GM21786 (cell line): ENCODE data around the gene BMP3.
"Not testable (repeated sequence)": the region's sequence is repeated elsewhere in the genome, so short reads cannot be mapped to it uniquely, and the experiment has no call there.

Source experiments
- ATAC-seq: cut with Tn5 transposase; IDR thresholded peaks from one replicate; pipeline ENCODE4 v1.9.1; 2021; ENCODE audit not compliant: unreplicated experiment

The BMP3 gene, protein sequence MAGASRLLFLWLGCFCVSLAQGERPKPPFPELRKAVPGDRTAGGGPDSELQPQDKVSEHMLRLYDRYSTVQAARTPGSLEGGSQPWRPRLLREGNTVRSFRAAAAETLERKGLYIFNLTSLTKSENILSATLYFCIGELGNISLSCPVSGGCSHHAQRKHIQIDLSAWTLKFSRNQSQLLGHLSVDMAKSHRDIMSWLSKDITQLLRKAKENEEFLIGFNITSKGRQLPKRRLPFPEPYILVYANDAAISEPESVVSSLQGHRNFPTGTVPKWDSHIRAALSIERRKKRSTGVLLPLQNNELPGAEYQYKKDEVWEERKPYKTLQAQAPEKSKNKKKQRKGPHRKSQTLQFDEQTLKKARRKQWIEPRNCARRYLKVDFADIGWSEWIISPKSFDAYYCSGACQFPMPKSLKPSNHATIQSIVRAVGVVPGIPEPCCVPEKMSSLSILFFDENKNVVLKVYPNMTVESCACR

DNA sequence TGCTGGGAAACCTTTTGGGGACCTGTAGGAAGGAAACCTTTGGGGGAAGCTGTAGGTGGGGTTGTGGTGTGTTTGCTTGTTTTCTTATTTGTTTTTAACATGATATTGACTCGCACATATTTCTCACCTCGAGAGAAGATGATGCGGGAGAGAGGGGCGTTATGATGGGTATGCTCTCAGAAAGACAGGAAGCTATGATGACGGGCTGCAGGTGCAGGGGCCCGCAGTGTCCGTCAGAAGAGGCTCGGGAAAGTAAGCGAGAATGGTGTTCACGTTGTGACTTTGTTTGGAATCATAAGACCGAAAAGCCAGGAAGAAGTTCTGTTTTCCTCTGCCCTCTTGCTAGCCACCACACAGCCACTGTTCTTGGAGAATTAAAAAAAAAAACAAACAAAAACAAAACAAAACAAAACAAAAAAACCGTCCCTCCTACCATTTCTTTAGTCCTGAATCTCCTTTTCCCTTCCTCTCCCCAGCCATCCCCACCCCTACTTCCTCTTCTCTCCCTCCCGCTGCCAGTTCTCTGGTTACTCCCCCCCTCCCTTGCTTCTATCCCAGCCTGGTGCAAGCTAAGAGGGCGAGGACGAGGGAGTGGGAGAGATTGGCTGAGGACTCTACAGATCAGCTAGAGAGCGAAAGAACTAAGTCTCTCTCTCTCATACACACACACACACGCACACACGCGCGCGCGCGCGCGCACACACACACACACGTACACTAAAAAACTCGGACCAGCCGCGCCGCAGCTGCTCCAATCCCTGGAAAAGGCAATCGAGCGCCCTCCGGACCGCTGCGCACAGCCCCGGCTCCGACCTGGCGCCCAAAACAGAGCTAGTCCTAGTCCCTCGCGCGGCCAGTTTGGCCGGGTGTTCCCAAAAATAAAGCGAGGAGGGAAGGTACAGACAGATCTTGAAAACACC is at the start of gene BMP3:
BMP3 (plus strand) TSS at position 648 of the 920 bp plus-strand sequence. CDS start 577 bp downstream, outside the sequence.
- ATAC-seq = no peak

DNA sequence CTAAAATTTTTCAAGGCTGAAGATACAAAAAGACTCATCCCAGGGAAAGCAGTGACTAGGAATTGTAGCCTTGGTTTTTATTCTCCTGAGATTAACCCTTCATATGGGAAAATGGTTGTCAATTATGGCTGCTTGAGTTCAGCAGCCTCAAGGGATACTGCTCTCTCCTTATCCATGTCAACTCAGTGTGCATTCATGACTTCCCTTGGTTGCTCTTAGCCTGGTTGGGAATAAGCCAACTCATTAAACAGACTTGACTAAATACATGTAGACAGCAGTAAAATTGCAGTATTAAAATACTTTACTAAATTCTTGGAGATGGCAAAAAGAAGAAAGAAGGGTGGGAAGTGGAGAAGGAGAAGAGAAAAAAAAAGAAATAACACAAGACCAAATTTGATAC is 44.5 kb upstream of the BMP3 start:
- ATAC-seq = no peak

DNA sequence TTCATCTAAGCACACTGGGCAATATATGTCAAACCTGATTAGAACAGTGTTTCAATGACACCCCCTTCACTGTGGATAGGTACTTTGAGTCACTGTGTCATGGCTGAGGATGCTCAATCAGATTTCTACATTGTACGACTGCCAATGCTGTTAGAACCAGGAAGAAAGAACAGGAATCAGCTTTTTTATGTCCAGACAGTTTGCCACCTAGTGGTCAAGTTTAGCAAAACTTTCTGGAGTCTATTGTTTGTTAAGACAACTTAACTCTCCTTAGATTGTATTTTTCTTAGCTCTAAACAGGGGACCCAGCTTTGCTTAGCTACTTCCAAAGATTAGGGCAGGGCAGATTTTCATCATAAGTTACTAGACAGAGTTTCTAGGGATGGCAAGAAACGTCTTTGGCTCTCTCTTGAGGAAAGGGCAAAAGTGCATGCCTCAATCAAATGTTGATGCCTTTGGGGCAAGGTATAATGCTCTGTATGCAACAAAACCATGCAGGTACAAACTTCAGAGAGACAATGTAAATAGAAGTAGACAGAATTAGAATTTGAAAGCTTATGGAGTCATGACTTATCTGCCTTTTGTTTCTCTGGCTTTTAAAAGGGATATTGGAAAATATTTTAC is 40.5 kb upstream of the BMP3 start:
- ATAC-seq = no peak

DNA sequence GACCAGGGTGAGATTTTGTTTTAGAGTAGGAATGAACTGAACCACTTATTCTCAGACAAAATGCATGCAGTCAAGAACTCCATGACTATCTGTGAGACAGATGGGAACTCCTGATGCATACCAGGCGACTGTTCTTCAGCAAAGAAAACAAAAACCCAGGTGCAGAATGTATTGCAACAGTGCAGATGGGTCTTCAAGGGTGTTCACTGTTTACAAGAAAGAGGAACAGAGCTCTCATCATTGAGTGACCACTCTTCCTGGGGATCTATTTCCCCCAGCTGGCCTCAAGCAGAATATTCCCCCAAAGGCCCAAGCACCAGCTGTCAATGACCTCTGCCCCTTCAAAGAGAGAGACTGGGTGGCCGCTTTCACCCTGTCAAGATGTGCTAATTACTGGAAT is 39.7 kb upstream of the BMP3 start:
- no peak for ATAC-seq

DNA sequence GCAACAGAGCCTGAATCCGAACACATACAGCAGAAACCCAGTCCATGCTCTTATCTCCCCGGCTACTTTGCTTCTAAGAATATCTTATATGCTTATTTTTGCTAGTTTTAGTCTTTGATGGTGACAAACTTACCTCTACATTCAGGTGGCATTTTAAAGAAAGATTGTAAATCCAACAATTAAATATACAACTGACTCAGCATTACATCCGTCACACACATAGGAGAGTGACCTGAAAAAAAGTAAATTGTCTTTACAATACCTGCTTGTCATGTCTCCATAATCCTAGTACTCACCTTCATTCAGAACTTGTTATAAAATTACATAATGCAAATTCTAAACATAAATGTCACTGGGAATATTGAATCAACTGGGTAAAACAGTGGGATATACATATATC is 30.6 kb upstream of the BMP3 start:
- no peak for ATAC-seq

DNA sequence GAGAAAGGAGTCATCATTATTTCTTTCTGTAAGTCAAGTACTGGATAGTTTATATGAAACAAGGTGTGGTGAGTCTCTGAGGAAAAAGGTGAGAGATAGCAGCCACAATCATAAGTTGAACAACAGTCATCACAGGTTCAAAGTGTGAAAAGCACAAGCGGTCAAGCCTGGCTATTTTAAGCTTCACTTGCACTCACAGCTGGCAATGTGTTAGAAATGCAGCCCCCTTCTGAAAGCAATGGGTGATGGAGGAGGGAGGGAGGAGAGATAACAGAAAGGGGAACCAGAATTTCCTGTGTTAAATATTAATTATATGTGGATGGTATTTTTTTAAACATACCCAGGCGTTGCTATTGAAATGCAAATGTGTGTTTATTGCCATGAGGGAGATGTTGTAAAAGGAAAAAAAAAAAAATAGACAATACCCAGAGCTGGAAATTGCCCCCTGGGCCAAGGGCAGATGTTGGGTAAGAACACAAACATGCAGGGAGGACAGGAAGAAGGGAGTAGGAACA is 26.9 kb upstream of the BMP3 start:
- ATAC-seq = peak; percentile 99

DNA sequence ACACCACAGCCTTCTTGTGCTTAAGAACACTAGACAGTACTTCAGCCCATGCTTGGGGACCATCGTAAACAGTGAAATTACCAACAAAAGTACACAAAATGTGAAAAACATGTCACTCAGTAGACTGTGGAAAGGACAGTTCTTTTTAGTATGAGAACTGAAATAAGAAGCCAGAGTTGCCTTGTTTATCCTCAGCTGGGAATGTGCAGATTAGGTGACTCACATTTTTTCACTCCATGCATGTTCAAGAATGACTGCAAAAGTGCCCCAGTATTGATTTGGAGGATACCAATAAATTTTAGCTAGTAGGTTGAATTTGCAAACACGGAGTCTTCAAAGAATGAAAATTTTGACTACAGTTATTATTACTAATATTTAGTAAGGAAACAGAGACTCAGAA is 23.1 kb upstream of the BMP3 start:
- ATAC-seq = no peak

DNA sequence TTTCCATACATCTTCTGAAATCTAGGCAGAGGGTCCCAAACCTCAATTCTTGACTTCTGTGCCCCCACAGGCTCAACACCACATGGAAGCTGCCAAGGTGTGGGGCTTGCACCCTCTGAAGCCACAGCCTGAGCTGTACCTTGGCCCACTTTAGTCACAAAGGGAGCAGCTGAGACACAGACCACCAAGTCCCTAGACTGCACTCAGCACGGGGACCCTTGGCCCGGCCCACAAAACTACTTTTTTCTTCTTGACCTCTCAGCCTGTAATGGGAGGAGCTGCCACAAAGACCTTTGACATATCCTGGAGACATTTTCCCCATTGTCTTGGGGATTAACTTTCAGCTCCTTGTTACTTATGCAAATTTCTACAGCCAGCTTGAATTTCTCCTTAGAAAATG is 13.9 kb upstream of the BMP3 start:
- ATAC-seq = not testable (repeated sequence)

DNA sequence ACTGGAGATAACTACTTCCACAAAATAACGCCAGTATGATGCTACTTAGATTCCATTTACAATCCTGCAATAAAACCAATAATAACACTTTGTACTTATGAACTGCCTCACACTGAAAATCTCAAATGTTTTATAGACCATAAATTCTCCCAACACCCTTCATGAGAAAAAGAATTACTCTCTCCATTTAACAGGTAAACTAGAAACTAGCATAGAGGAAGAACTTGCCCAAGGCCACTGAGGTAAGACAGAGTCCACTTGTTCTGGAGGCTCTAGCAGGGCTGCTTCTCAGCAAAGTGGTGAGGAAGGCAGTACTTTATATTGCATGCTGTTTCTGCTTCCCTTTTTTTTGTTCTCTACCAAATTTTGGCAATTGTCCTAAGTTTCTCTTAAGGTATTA is 11.5 kb upstream of the BMP3 start:
- no peak for ATAC-seq

DNA sequence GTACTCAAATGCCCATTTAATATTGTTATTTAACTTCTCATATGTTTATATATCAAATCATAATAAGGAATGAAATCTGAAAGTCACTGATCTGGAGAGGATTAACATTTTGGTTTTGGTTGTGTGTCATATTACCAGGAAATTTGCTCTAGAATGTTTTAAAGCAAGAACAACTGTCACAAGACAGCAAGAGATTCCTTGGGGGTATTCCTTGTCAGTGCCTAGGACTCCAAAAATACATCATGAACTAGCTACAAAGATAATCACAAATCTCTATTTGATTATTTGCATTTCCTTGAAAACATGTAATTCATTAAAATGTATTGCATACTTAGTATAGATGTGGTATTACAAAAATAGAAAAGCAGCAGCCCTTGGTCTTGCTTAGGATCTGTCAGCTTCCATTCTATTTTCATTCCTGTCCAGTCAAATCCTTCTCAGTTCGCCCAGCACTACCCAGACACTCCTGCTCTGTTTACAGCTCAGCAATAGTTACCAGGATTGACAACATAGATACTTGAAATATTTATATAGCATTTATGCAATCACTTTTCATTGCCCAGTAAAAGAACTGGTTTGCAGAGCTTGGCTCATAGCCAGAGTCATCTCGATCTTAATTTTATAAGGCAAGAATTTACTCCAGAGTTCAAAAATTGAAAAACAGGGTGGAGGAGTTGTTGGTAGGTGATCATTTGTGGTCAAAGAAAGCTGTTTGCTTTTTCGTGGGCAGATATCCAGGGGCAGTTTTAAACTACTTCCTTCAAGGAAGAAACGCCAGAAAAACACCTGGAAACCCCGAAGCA is 9.2 kb upstream of the BMP3 start:
- ATAC-seq = no peak

DNA sequence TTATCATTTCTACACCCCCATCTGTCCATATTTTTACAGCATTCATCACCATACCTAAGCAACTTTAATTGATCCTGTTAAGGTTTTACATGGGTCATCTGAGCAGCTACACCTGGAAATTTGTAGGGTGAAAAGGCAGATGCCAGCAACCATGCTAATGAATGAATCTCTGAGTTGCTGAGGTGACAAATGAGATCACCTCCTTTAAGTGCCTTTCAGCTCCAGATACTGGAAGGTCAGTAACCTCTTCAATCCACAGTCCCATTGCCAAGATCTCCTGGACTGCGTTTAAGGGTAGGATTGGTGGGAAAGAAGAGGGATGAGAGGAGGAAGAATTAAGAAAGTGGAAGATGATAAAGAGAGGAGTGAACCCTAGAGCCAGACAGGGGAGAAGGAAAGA is 8.5 kb upstream of the BMP3 start:
- no peak for ATAC-seq

DNA sequence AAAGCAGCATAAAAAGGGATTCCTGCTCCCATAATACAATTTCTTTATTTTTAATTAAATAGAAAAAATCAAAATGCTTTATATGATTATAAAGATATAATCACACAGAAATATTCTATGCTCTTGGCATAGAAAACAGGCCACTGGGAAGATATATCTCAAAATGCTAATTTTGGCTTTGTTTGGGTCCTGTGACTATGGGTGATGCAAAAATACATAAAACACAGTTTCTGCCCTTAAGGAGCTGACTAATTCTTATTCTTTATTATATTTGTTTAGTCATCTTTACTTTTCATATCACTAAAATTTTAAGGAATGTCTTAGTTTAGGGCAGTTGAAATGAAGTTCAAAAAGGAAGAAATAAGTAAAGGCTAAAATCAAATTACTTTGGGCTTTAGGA is 7.0 kb upstream of the BMP3 start:
- ATAC-seq = no peak

DNA sequence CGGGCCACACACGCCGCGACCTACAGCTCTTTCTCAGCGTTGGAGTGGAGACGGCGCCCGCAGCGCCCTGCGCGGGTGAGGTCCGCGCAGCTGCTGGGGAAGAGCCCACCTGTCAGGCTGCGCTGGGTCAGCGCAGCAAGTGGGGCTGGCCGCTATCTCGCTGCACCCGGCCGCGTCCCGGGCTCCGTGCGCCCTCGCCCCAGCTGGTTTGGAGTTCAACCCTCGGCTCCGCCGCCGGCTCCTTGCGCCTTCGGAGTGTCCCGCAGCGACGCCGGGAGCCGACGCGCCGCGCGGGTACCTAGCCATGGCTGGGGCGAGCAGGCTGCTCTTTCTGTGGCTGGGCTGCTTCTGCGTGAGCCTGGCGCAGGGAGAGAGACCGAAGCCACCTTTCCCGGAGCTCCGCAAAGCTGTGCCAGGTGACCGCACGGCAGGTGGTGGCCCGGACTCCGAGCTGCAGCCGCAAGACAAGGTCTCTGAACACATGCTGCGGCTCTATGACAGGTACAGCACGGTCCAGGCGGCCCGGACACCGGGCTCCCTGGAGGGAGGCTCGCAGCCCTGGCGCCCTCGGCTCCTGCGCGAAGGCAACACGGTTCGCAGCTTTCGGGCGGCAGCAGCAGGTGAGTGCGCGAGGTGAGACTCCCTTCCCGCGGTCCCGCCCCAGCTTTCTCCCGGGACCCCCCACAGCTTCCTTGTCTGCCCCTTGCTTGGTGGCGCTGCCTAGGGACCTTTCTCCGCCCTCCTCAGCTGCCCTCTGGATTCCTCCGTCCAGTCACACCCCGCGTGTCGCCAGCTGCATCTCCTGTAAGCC is 678 bp downstream of the BMP3 start:
- ATAC-seq = no peak

DNA sequence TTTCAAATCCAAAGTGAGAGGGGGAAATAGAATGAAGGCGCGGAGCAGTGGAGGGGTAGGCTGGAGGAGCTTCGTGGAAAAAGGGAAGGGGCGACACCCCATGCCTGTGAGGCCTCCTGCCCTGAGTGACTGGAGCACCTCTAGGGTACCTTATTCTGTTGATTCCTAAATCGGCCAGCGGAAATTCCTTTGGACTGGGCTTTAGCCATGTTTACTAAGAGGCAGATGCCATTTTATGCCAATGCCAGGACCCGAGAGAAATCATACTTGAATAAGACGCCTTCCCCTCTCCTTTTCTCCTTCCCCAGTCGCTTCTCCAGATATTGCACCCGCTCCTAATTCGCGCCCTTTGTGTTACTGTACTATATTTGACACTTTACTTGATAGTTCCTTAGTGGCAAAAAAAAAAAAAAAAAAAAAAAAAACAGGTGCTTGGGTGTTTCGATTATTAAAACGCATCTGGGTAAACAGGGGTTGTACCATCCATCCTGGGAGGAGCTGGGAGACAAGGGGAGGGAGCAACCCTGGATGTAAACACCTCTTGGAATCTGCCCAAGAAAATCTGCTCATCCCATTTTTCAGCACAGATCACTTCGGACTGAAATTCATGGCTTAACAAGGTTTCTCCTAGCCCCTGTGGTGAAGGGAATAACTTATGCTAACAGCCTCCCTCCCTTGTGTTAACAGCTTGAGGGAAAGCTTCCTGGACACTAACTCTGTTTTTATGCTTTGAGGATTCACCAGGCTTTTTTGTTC is 1.5 kb downstream of the BMP3 start:
- no peak for ATAC-seq

DNA sequence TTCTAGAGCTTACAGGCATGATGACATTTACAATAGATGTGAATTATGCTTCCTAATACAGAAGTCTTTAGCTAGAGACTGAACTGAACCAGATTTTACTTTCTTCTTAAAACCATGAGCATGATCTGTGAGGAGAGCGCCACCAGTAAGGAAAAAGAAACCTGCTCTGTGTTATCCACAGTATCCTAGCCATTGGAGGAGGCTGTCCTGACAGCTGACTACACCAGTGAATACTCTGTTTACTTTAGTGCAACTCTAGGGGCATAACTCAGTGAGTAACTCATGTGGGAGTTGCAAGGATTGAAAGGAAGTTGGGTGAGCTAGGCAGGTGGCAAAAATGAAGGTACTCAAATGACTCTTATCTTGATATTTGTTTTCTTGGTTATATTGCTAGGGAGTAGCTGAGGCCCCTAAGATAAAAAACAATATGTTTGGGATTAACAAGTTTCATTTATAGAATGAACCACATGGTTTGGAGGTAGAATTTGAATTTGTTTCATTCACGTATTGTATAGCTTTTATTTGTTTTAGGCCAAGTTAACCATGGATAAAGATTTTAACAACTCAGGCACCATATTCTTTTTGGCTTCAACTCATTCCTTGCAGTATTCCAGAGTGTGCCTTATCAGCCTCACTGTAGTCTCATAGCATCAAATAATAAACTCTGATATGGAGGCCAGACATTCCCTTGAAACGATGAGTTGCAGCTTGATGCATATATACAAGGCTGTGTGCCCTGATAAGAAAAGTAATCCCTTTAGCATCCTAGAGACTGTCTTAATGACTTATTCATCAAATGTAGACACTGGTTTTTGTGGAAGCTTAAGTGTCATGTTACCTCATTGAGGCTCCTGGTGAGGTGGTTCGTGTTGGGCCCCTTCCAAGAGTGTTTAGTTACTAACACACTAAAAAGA is 2.5 kb downstream of the BMP3 start:
- no peak for ATAC-seq

DNA sequence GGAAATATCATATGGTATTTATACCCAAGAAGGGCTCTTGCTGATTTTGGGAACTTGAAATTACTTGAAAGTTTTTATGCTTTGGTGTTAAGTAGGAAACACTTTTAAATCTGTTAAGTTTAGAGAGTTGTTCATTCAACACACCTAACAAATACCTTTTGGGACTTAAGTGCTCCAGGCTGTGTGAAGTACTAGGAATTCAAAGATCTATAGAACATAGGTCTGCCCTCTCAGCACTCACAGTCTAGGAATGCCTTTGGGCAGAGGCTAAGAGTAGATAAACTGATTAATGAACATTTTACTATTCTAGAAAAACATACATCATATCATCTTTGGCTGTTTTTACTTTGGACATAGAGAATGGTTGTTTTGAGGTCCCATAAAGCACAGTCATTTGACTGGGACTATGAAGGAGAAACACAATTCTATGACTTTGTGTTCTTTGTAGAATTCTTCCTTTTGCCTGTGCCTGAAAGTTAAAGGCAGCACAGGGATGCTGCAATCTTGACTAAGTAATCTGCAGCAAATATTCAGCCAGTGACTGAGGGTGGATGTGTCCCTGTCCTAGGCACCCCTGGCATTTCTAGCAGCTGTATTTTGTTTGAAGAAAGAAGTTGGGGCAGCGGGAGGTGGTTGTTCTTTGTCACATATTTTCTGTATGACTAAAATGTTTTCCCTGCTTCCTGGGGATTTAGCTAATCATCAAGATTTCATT is 8.3 kb downstream of the BMP3 start:
- no peak for ATAC-seq

DNA sequence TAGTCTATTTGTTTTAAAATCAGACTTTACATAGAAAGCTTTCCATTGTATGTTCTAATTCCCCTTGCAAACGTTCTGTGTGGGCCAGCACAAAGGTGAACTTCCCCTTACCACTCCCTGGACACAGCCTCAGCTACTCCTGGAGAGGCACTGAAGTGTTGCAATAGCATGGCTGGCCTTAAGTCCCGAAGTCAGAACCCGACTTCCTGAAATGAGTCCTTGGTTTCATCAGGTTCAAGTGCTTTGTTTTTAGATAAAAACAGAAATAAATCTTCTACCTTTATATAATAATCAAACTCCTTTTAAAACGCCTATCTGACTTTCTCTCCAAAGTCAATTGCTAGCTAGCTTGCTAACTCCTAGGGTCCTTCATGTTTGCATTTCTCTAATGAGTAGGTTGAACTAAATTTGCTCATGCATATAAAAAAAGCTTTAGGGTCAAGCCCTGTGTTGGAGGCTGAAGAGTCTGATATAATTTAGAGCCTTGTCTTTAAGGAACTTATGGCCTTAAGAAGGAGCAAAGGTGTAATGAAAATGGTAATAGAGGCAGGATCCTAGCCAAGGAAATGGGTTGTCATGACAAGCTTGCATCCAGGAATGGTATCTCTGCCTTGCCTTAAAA is 9.0 kb downstream of the BMP3 start:
- no peak for ATAC-seq
